NK-92 (cell line): Measurements from ENCODE around the gene CFAP99.
"Not testable (repeated sequence)": the region's sequence is repeated elsewhere in the genome, so short reads cannot be mapped to it uniquely, and the experiment has no call there.

Experiments
- DNase-seq: peaks from one replicate; lab custom pipeline; 2025; ENCODE audit not compliant: unreplicated experiment; lab: John Stamatoyannopoulos, UW

CFAP99 gene

DNA sequence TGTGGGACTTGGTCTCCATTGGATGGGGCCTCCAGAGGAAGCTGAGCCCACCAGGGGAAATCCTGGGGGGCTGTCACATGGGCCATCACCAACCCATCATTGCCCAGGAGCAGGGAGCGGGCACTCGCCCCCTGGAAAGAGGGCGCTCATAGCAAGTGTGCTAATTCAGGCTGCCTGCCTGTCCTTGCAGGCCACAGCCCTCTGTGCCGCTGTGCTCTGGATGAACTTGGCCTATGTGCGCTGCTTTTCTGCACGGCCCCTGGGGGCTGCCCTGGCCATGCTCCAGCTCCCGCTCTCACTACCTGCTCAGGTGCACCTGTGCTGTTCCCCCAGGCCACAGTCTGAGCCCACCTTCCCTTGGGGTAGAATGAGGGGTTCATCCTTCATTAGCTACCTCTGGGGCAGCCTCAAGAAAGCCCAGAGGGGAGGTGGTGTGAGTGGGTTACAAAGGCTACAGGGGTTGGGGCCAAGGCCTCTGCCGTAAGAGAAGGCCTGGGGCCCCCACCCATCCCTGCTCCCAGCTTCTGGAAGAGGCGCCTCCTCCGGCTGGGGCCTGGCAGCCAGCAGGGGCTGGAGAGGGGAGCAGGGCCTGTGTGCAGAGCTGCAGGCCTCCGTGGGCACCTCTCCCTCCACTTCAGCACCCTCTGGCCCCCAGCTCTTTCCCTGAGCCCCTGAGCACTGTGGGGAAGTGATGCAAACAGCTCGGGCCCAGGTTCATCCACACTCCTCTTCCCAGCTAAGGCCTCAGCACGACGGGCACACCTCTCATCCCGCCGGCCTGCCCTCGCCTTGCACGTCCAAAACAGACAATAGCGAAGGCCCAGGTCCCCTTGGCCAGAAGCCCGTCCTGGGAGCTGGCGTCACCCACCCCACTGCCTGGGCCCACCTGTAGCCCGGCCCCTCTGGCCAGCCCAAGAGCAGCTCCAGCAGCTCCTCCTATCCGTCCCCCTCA, 8.9 kb downstream of the CFAP99 start:
- DNase-seq = no peak

DNA sequence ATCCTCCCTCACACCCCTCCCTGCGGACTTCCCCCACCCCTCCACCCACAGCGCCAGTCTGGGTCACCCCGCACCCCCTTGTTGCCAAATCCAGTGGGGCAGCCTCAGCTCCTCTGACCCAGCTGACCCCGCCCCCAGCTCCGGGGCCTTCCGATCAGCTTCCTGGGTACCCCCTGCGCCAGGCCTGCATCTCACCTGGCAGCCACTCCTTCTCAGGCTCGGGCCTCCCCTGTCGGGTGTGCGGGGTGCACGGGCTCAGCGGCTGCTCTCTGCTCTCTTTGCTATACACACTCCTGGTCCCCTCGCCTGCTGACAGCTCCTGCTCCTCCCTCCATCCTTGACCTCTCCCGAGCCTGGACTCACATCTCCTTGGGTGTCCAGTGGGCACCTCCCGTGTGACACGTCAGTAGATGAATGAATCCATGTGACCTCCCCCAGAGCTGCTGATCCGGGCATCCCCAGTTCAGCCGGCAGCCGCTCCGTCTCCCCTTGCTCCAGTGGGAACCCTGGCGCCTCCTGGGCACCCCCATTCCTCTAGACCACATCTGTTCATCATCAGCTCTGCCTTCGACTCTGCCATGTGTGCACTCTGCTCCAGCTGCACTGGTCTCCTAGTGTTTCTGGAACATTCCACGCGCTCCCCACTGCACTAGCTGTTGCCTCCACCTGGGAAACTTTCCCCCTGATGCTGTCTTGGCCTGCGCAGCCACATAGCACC, 9.9 kb downstream of the CFAP99 start:
- DNase-seq = no peak

DNA sequence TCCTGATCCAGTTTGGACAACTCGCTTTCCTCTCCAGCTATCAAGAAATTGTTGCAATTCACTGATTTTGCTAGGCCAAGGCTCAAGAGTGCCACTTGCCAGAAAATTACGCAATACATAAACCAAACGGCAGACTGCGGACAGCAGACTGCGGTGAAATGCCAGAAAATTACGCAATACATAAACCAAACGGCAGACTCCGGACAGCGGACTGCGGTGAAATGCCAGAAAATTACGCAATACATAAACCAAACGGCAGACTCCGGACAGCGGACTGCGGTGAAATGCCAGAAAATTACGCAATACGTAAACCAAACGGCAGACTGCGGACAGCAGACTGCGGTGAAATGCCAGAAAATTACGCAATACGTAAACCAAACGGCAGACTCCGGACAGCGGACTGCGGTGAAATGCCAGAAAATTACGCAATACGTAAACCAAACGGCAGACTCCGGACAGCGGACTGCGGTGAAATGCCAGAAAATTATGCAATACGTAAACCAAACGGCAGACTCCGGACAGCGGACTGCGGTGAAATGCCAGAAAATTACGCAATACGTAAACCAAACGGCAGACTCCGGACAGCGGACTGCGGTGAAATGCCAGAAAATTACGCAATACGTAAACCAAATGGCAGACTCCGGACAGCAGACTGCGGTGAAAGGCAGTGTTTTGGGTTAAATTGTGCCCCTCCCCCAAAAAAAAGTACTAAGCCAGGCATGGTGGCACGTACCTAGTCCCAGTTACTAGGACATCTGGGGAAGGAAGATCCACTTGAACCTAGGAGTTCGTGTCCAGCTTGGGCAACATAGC, 11.4 kb downstream of the CFAP99 start:
- not testable (repeated sequence) for DNase-seq

DNA sequence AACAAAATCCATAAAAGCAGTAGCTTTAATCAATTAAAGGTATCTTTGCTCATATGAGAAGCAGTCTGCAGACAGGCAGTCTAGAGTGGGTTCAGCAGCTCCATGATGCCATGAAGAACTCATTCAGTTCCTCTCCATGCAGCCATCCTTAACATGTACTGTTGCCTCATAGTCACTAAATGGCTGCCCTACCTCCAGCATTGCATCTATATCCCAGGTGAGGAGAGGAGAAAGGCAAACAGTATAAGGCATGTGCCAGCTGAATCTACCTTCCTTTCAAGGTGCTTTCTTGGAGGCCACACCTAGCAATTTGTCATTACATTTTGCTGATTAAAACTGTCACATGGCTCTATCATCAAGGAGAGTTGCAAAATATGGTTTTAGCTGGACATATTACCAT, 13.2 kb downstream of the CFAP99 start:
- no peak for DNase-seq

DNA sequence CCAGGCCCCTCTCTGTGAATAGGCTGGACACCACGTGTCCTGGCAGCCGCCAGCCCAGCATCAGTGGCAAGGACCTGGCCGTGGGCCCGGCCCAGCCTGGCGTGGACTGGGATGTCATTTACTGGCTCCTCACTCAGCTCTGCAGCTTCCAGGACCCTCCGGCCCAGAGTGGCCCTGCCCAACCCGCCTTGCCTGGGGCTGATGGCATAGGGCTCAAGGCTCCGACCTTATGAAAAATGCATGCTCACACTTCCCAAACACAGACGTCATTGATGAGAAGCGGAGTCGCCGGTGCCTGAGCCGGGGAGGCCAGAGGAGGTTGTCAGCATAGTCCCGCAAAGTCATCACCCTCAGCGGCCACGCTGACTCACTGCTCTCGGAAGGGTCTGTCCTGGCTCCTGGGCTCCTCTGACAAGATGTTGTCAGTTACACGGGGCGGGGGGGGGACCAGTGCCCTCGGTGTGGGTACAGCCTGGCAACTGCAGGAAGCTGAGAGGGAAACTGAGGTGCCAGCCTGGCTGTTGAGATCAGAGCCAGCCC, 14.3 kb downstream of the CFAP99 start:
- DNase-seq = no peak

DNA sequence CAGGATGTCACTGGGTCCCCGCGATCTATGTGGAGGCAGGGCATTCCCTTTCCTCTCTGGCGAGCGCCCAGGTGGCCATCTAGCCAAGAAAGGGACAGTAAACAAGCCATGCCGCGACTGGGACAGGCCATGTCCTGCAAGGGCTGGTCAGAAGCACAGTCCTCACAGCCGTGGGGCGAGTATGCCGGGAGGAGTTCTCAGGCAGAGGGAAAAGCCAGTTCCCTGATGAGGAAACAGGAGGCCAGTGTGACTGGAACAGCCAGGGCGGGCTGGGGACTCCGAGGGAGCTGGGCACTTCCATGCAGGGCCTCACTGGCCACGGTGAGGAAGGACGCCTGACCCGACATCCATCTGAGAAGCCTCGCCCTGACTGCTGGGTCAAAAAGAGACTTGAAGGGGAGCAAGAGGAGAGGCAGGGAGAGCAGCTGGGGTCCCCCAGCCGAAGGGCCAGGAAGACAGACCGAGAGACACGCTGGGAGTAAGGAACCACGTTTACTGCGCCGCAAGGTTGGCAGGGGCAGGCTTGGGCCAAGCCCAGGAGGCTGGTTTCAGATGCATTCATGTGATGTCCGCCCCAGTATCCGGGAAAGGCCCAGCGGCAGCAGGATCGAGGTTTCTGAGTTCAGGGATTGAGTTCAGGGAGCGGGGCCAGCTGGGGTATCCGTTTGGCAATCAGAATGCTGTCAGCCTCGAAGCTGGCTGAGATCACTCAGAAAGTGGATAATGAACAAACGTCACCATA, 15.0 kb downstream of the CFAP99 start:
- DNase-seq = no peak

DNA sequence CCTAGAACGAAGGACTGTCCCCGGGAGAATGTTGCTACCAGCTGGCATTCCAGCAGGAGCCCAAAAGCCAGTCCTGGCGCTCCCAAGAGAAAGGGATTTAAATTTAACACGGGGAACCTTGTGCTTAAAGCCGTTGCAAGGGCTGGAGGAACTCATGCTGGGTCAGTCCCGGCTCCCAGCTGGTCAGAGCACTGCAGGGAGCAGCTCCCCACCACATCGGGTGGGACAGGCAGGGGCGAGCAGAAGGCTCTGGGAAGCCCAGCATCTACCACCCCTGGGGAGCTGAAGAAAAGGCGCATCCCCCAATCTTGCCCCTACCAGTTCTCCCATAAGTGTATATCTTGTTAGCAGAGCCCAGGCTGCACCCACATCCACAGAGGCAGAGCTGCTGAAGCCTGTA, 15.7 kb downstream of the CFAP99 start:
- no peak for DNase-seq

DNA sequence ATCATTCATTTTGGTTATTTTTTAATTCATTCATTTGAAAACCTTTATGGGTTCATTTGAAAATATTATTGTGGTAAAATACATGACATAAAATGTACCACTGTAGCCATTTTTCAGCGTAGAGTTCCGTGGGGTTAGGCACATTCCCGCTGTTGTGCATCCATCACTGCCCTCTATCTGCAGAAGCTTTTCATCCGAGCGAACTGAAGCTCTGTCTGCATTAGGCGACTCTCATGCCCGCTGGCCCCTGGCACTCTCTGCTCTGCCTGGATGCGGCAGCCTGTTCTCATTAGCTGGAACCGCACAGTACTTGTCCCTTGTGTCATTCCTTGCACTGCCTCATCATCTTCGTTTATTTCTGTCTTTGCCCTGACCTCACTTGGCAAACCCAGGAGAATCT, 17.5 kb downstream of the CFAP99 start:
- DNase-seq = no peak

DNA sequence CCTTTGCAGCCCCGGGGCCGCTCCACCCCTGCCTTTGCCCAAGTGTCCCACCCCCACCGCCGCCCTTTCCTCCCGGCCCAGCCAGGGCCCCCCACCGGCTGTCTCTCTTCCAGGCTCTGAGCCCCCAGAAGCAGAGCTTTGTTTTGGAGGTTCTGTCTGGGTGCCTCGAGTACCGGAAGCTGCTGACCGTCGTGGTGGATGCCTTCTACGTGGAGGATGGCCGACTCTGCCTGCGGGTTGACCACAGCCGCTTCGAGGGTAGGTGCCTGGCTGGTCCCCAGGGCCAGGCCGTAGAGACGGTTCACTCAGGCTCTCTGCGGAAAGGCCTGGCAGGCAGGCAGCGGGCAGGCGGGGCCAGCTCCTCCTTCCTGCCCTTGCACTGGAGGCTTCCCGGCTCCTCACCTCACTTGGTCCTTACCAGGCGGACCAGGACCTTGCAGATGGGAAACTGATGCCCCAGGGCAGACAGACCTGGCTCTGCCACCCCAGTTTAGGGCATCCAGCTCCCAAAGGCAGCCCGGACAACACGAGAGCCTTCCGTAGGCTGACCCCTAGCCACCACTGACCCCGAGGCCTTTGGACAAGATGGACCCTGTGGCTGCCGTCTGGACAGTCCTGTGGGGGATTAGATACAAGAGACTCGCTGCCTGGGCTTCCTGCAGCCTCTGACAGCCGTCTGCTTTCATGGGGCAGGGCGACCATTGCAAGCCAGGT, 18.2 kb downstream of the CFAP99 start:
- no peak for DNase-seq

DNA sequence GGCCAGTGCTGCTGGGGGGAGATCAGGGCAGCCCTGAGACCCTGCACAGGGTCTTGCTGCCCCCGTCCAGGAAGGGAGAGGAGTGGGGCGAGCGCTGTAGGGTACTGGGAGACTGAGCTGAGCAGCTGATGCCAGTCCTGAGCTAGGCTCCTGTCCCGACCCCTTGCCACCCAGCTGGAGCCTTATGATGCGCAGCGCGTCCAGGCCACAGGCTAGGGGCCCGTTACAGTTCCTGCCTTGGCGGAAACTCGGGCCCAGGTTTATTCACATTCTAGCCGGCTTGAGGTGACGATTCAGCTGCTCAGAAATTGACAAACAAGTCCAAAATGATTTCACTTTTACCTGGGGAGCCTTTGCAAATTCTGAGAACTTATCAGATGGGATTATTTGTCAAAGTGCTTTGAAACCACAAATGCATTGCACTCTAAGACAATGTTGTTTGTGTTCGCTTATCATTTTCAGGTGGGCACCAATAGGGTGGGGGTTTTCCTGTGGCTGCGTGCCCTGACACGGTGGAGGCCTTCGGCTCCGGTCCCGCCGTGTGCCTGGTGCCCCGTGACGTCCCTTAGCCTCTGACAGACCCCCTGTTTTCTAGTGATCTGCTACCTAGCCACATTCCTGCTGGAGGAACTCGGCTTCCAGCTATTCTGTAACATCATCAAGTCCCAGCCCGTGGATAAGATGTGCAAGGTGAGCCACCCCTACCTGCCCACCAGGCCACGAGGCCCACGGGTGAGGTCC, 18.9 kb downstream of the CFAP99 start:
- DNase-seq = no peak

DNA sequence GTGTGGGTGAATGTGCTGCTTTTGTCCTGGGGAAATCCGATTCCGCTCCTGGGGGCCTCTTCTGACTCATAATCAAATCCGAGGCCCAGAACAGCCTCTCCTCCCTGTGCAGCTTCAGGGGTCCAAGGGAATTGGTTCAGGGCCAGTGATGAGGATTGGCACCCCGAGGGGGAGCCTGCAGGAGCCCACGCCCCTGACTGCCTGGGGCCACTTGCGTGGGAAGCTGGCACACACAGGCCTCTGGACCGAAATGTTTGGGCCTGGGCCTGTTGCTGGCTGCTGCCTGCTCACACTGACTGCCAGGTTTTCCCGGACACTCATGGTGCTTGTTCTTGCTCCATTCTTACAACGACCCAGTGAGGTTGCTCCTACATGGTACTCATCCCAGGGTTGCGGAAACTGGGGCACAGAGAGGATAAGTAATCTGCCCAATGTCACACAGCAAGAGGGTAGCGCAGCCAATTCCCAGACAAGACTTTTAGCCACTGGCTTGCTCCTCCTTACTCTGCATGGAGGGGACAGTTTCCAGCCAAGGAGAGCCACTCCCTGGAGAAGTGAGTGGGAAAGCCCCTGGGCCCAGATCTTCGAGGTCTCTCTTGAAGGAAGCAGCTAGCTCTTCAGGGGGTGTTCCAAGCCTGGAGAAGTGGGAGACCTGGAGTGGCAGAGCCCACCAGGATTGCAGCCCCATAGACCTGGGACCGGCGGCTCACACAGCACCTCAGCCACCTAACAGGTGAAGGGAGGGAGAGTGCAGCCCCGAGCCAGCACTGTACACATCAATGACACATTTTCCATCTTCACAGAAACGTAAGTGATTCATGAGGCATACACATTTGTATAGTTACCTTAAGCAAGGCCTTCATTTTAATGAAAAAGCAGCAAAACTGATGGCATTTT, 20.3 kb downstream of the CFAP99 start:
- no peak for DNase-seq

DNA sequence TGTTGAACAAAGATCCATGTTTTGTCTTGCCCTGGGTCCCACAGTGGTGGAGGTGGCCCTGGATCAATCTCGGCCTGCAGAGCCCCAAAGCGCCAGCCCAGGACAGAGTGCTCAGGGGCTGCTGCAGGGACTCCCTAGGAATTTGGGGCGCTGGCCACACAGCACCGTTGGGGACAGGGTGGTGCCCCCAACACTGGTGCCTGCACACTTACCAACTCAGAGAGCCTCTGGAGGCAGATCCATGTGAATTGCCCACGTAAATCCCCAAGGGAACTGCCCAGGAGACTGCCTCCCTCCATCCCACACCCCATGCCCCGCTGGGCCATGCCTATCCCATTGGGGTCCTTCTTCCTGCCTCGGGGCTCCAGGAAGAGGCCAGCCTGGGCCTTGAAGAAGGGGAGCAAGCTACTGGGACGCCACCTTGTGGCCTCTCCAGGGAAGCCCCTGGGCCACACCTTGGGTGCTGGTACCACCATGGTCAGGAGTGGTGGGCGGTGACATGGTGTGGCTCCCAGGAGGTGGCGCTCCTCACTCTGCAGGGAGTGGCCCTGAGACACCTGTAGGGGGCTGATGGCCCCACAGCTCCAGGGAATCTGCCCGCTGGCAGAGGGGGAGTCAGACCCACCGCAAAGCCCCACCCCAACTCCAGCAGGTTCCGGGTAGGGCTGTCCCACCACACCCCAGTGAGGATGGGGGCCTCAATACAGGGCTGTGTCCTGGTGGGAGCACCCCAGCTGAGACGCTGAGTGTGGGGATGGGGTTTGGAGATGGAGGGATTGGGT, 22.8 kb downstream of the CFAP99 start:
- DNase-seq = no peak

DNA sequence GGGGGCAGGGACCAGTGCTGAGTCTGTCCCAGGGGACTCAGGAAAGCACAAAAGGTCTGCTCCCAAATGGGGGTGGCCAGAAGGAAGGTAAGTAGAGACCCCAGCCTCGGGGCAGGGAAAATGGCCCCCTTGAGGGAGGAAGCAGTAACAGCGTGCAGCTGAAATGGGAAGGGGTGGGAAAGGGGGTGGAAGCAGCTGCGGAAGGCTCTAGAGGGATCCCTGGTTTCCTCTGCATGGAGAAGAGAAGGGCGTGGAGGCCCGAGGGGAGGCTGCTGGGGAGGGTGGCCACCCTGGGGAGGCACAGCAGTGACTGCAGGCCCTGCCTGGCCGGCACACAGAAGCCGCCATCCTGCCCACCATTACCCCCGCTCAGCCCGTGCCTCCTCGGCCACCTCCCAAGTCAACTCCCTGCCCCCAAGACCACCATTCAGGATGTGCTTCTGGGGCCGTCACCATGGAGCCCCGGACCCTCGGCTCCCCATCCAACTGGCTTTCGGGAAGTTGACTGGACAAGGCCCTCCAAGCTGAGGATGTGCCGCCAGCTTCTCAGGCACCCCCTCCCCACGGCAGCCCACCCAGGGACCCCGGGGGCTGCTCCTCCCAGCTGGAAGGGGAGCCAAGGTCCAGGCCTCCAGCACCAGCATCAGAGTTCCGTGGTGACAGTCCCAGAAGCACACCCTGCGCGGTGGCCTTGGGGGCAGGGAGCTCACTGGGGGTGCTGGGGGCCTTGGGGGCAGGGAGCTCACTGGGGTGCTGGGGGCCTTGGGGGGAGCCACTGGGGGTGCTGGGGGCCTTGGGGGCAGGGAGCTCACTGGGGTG, 23.6 kb downstream of the CFAP99 start:
- no peak for DNase-seq

DNA sequence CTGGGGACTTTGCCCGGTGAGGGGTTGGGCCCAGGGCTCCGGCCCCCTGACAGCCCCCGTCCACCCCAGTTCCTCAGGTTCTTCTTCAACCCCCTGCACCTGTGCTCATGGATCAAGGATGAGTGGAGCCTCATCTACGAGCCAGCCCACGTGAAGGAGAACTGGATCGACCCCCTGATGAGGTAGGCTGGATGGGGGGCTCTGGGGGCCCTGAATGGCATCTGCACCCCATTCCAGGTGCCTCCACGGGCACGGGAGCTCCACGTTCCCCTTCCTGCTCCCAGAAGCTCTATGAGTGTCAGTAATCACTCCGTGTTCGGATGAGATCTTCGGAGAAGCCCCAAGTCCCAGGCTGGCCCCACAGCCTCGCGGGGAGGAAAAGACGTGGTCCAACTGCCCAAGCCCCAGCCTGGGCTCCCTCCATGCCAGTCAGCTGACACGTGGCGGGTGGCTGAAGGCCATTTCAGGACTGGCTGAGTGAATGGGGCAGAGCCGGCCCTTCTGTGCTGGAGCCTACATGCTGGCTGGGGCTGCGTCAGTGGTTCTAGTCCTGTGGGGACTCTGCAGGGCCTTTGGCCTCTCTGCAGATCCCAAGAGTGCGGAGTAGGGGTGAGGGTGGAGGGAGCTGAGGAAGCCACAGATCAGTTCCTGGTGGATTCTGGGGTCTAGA, 24.4 kb downstream of the CFAP99 start:
- no peak for DNase-seq

DNA sequence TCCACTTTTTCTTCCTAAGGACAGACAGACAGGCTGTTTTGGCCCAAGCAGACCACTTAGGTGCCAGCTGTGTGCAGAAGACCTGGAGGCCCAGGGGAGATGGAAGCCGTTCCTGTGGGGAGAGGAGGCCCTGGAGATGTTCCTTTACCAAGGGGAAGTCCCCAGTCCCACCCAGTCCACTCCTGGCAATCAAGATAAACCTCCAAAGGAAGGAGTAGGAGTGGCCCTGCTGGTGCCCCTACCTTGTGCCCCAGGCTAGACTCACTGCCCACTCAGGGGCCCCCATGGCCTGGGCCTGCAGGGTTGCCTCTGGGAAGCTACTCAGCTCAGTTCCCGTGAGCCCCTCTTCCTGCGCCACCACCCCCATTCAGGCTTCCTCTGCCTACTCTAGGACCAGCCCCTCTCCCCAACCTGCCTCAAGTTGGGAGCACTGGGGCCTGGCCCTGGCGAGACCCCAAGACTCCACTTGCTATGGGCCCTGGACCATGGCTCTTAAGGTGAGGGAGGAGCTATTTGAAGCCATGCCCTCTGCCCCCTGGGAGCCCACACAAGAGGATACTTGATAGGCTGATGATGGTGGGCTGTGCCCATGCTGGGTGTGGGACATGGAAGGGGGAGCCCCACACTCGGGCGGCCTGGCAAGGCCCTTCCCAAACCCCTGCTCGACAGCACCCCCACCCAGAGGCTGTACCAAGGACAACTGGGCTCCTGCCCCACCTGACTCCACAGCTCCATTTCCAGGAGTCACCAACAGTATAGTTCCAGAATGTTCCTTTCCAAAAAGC, 25.4 kb downstream of the CFAP99 start:
- no peak for DNase-seq
